ENCODE data around the gene GUCY2C.

- TF ChIP-seq YY1 (IDR thresholded peaks at IDR 0.05; ENCODE audit: insufficient read depth, insufficient read length) (no peak), ZNF274 (IDR thresholded peaks at IDR 0.05; ENCODE audit: low read depth, low read length) (no peak)
Measured at GRCh38 chr12:14635776-14636175, 60.6 kb downstream of the GUCY2C start.
